ENCODE results near the gene GOLT1A. TPM values are rescaled to one million over a fixed set of nuclear protein-coding genes. Genes with fewer than 3 reads are reported as not detected.

The GOLT1A gene
- total and polyA plus RNA-seq, 10 of the 15 experiments (the other 5 are each of a cell fraction or from before 2014, with no cell fraction given), result 0.09 to 0.46 TPM; not detected in 8

GRCh38 chr1:204255225-204255624 lies 41.4 kb upstream of the GOLT1A start (continued):
- no peak for TF ChIP-seq PBX3 (IDR thresholded peaks at IDR 0.05; ENCODE audit: insufficient replicate concordance, low read depth, low read length)
- no peak for TF ChIP-seq KLF5 (IDR thresholded peaks at IDR 0.05; ENCODE audit: partially characterized antibody)
- TF ChIP-seq ZNF217 (IDR thresholded peaks at IDR 0.05), result no peak
- no peak for TF ChIP-seq REST (IDR thresholded peaks at IDR 0.05; ENCODE audit: low read depth, low read length)
- no peak for TF ChIP-seq RELA (IDR thresholded peaks at IDR 0.05; ENCODE audit: borderline replicate concordance, partially characterized antibody)
- no peak for TF ChIP-seq EGR1 (IDR thresholded peaks at IDR 0.05; ENCODE audit: borderline replicate concordance in 1 of 2, low read depth in 2 of 2, low read length in 2 of 2)
- TF ChIP-seq SP1 (IDR thresholded peaks at IDR 0.05; ENCODE audit: low read depth, low read length), result no peak
